Measurements from ENCODE around the gene RPL13A. TPM values are rescaled to one million over a fixed set of nuclear protein-coding genes. Genes with fewer than 3 reads are reported as not detected.

The RPL13A gene
- total and polyA plus RNA-seq, 2 of the 4 experiments (the other 2 are of a cell fraction): 1,477 to 2,069 TPM

- H3K4me2 ChIP-seq (ENCODE audit: low read depth, low read length): no peak overlapping the region
- no peak overlapping the region for H2BK120ac ChIP-seq (ENCODE audit: low read depth, low read length)
- H4K8ac ChIP-seq (ENCODE audit: low read depth in 2 of 2, low read length in 2 of 2): no peak overlapping the region
- H4K20me1 ChIP-seq (ENCODE audit: insufficient read depth, low read length): no peaks in the 10 kb centered on the region
- H2BK15ac ChIP-seq (ENCODE audit: low read depth, low read length): no peak overlapping the region
- BruUV-seq (replicated peaks): no TSS peak
- H3K23ac ChIP-seq (ENCODE audit: low read depth, low read length): no peak overlapping the region
- no peak for DNase-seq
- H3K4me1 ChIP-seq (ENCODE audit: control insufficient read depth, insufficient read depth, low read length): no peaks in the 10 kb centered on the region
- ChIA-PET POLR2A (ENCODE audit: unreplicated experiment) (no interaction called here), CTCF (no interaction called here)
- H3K9me1 ChIP-seq (ENCODE audit: insufficient read depth, low read length): no peaks in the 10 kb centered on the region
- no peak overlapping the region for H2AFZ ChIP-seq (replicated peaks; ENCODE audit: low read length, poor library complexity)
- H3K14ac ChIP-seq (replicated peaks; ENCODE audit: low read depth, low read length): no peak overlapping the region
- no peak overlapping the region for H3K27ac ChIP-seq (ENCODE audit: insufficient read depth, low read length)
- WGBS, 2 experiments (ENCODE audit: extremely low coverage in 2 of 2, insufficient read length in 1 of 2): 100% methylated on average over 3 of the region's 12 CpGs; no CpG with 5 or more reads in 1 of the 2 experiments
- H2BK5ac ChIP-seq (ENCODE audit: low read depth, low read length, poor library complexity, severe bottlenecking): no peak overlapping the region
- no peaks in the 10 kb centered on the region for H3K9me3 ChIP-seq (ENCODE audit: control insufficient read depth, insufficient read depth, low read length)
- dilution Hi-C loops (cut with HindIII; ENCODE audit: low sequenced_read_pairs, unreplicated experiment): no loop called here
- no peak overlapping the region for H2AK9ac ChIP-seq (replicated peaks; ENCODE audit: low read depth, low read length, poor library complexity)
- no peak overlapping the region for H4K91ac ChIP-seq (ENCODE audit: insufficient read depth, low read depth, low read length)
- no peak overlapping the region for H2BK20ac ChIP-seq (ENCODE audit: low read depth, low read length)
- H2AK5ac ChIP-seq (ENCODE audit: low read depth, low read length): no peak overlapping the region
- H3K36me3 ChIP-seq (ENCODE audit: control insufficient read depth, insufficient read depth, low read length): peaks cover 10% of the 10 kb centered on the region
- no peak overlapping the region for H3K4me3 ChIP-seq (ENCODE audit: insufficient read depth, low read depth, low read length)
- H4K5ac ChIP-seq (ENCODE audit: low read depth, low read length): no peak overlapping the region
- TF ChIP-seq RAD21 (IDR thresholded peaks at IDR 0.05; ENCODE audit: low read length): no peak
- no peak for TF ChIP-seq RCOR1 (IDR thresholded peaks at IDR 0.05; ENCODE audit: insufficient replicate concordance, low read length)
- no peak for TF ChIP-seq MAZ (IDR thresholded peaks at IDR 0.05; ENCODE audit: borderline replicate concordance, low read depth, low read length)
- no peak for TF ChIP-seq MAFK (IDR thresholded peaks at IDR 0.05; ENCODE audit: low read depth, low read length)
- no peak for TF ChIP-seq ELK1 (IDR thresholded peaks at IDR 0.05; ENCODE audit: borderline replicate concordance, low read depth, low read length)
- TF ChIP-seq SMC3 (IDR thresholded peaks at IDR 0.05; ENCODE audit: low read depth, low read length): no peak
- no peak for TF ChIP-seq NFE2L2 (IDR thresholded peaks at IDR 0.05; ENCODE audit: low read depth, low read length)
- TF ChIP-seq RFX5 (IDR thresholded peaks at IDR 0.05; ENCODE audit: low read depth, low read length): no peak
- TF ChIP-seq, protein P1, sequence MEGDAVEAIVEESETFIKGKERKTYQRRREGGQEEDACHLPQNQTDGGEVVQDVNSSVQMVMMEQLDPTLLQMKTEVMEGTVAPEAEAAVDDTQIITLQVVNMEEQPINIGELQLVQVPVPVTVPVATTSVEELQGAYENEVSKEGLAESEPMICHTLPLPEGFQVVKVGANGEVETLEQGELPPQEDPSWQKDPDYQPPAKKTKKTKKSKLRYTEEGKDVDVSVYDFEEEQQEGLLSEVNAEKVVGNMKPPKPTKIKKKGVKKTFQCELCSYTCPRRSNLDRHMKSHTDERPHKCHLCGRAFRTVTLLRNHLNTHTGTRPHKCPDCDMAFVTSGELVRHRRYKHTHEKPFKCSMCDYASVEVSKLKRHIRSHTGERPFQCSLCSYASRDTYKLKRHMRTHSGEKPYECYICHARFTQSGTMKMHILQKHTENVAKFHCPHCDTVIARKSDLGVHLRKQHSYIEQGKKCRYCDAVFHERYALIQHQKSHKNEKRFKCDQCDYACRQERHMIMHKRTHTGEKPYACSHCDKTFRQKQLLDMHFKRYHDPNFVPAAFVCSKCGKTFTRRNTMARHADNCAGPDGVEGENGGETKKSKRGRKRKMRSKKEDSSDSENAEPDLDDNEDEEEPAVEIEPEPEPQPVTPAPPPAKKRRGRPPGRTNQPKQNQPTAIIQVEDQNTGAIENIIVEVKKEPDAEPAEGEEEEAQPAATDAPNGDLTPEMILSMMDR (conservative IDR thresholded peaks at IDR 0.05; ENCODE audit: low read depth, low read length): no peak
- no peak for TF ChIP-seq POLR2A (IDR thresholded peaks at IDR 0.05; ENCODE audit: low read depth, low read length)
- TF ChIP-seq FOS (IDR thresholded peaks at IDR 0.05; ENCODE audit: low read depth, low read length): no peak
- TF ChIP-seq, protein P2, sequence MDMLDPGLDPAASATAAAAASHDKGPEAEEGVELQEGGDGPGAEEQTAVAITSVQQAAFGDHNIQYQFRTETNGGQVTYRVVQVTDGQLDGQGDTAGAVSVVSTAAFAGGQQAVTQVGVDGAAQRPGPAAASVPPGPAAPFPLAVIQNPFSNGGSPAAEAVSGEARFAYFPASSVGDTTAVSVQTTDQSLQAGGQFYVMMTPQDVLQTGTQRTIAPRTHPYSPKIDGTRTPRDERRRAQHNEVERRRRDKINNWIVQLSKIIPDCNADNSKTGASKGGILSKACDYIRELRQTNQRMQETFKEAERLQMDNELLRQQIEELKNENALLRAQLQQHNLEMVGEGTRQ (IDR thresholded peaks at IDR 0.05; ENCODE audit: low read depth, low read length): no peak
- no peak for TF ChIP-seq CEBPB (IDR thresholded peaks at IDR 0.05; ENCODE audit: low read depth, low read length)
- TF ChIP-seq MXI1 (IDR thresholded peaks at IDR 0.05; ENCODE audit: borderline replicate concordance, low read depth, low read length): no peak
- no peak for TF ChIP-seq CHD1 (IDR thresholded peaks at IDR 0.05; ENCODE audit: low read depth, low read length)
- H3K18ac ChIP-seq (ENCODE audit: low read depth, low read length): no peak overlapping the region
- ATAC-seq (ENCODE audit: low read depth): no peak
- H3K9ac ChIP-seq (ENCODE audit: low read depth, low read length): no peak overlapping the region
- no peak overlapping the region for H3K4ac ChIP-seq (ENCODE audit: low read depth, low read length)
- no peaks in the 10 kb centered on the region for H3K27me3 ChIP-seq (ENCODE audit: control insufficient read depth, insufficient read depth, low read length)
- intact Hi-C loops (cut with micrococcal nuclease): no loop called here
- in situ Hi-C loops (cut with MboI; ENCODE audit: low sequenced_read_pairs): no loop called here
- no peaks in the 10 kb centered on the region for H3K79me1 ChIP-seq (ENCODE audit: low read depth in 1 of 2, low read length in 2 of 2)
- no peak overlapping the region for H3K56ac ChIP-seq (ENCODE audit: extremely low read depth, insufficient read depth, low read length)
Measured at GRCh38 chr19:49462492-49462891, 24.9 kb upstream of the RPL13A start.
